Stomach (tissue), 9 donors: ENCODE data around the gene CHGA. TPM values are rescaled to one million over a fixed set of nuclear protein-coding genes. Genes with fewer than 3 reads are reported as not detected.

Source experiments
- DNase-seq, 2 donors: peaks; one replicate each; pipeline versions ENCODE4 v3.0.0 to v3.0.0-alpha.2; 2013 to 2019
- H3K27ac ChIP-seq, 5 donors: fragments of 200-600 bp in 4 of 5; sonication (generic) in 4 of 5; one replicate each; pipeline ENCODE4 v1.5.1; 2013 to 2019; ENCODE audit warnings: mild to moderate bottlenecking in 1 of 5, moderate library complexity in 1 of 5
- H3K27me3 ChIP-seq, 3 donors: fragments of 200-600 bp; sonication (generic); one replicate each; pipeline ENCODE4 v1.5.1; 2017 to 2019; ENCODE audit warnings: mixed run types in 1 of 3
- H3K36me3 ChIP-seq, 4 donors: fragments of 200-600 bp; sonication (generic); 1 replicate in 3 of 4; 2 replicates in 1 of 4; pipeline ENCODE4 v1.5.1; 2016 to 2019
- H3K4me1 ChIP-seq, 4 donors: fragments of 200-600 bp; sonication (generic); one replicate each; pipeline ENCODE4 v1.5.1; 2016 to 2019
- H3K4me3 ChIP-seq, 4 donors: fragments of 200-600 bp; sonication (generic) in 3 of 4; one replicate each; pipeline ENCODE4 v1.5.1; 2016 to 2019; ENCODE audit warnings: mild to moderate bottlenecking in 1 of 4
- H3K9me3 ChIP-seq, 4 donors: fragments of 200-600 bp; sonication (generic); one replicate each; pipeline ENCODE4 v1.5.1; 2016 to 2019
- CTCF ChIP-seq, 7 experiments: fragments of 450-650 bp in 4 of 7; fragments of 200-600 bp in 3 of 7; sonication (generic) in 3 of 7; IDR thresholded peaks; one replicate each; pipeline ENCODE4 v1.5.1; 2016 to 2019; ENCODE audit warnings: antibody characterized with exemption in 7 of 7, control low read depth in 2 of 7, mild to moderate bottlenecking in 1 of 7
- EP300 ChIP-seq: sonication (generic); formaldehyde crosslinking; IDR thresholded peaks from one replicate; pipeline ENCODE4 v1.6.1; 2017; ENCODE audit warnings: antibody characterized with exemption
- POLR2A ChIP-seq, 4 donors: fragments of 450-650 bp; IDR thresholded peaks; one replicate each; pipeline ENCODE4 v1.6.1; 2016; ENCODE audit warnings: antibody characterized with exemption in 4 of 4, control low read depth in 2 of 4, mild to moderate bottlenecking in 1 of 4, moderate library complexity in 1 of 4
- POLR2AphosphoS5 ChIP-seq, 3 donors: sonication (generic); formaldehyde crosslinking; IDR thresholded peaks; one replicate each; pipeline ENCODE4 v1.6.1; 2016; ENCODE audit warnings: antibody characterized with exemption in 3 of 3
- WGBS, 5 donors: extraction: QIAGEN DNeasy Blood & Tissue Kit in 3 of 5; methylation state at CpG; one replicate each; pipeline versions ENCODE4 v1.1.5 to v1.1.7; 2013 to 2018; 5-methylcytosine and 5-hydroxymethylcytosine counted together
- intact Hi-C: fragments of 100-400 bp; cut with DNase I; formaldehyde crosslinking; loops from one replicate; pipeline ENCODE4 v1.15.1; 2023; ENCODE audit warnings: low total_unique reads
- polyA plus RNA-seq, 3 donors: library from polyadenylated mRNA; stranded (reverse); fragments of 200-250 nt; gene quantifications; one replicate each; pipeline ENCODE4 v1.2.3, GENCODE V29; 2013
- total RNA-seq, 5 donors: library from RNA; depleted of rRNA; stranded (reverse); fragments of >200 nt; gene quantifications; one replicate each; pipeline versions ENCODE4 v1.1.0 to v1.2.3, GENCODE V29; 2014 to 2016
- donor health status: healthy with polysubstance abuse.
- donor health status: Bipolar disorder and iron deficiency.
- donor health status: healthy.

The CHGA gene
- total and polyA plus RNA-seq, 8 donors, result 2.3 to 455 (median 132) TPM

GRCh38 chr14:92903359-92903758, 19.6 kb upstream of the CHGA start:
- peaks cover 0 to 59% (median 19%) of the 10 kb centered on the region in 3 donors for H3K27me3 ChIP-seq
- intact Hi-C loops, result no loop called here
- H3K4me1 ChIP-seq, result no peaks in the 10 kb centered on the region
- no peak for TF ChIP-seq POLR2A (IDR thresholded peaks at IDR 0.05)
- TF ChIP-seq EP300, result no peak
- TF ChIP-seq POLR2AphosphoS5 (IDR thresholded peaks at IDR 0.05), result no peak
- no peak for TF ChIP-seq CTCF (IDR thresholded peaks at IDR 0.05)
- H3K4me3 ChIP-seq, result no peak overlapping the region
- no peak for DNase-seq
- 60 to 74% (median 73%) methylated on average over 6 of the region's 6 CpGs for WGBS, 5 donors
- no peak overlapping the region for H3K27ac ChIP-seq
- H3K36me3 ChIP-seq, result no peaks in the 10 kb centered on the region
- H3K9me3 ChIP-seq, result no peaks in the 10 kb centered on the region

- Histone ChIP-seq H3K27me3 (peaks cover 0 to 42% (median 19%) of the 10 kb centered on the region in 3 donors), H3K36me3 (no peaks in the 10 kb centered on the region), H3K27ac (no peak overlapping the region), H3K4me1 (no peaks in the 10 kb centered on the region), H3K9me3 (no peaks in the 10 kb centered on the region), H3K4me3 (no peak overlapping the region)
- 73 to 87% (median 74%) methylated on average over 8 of the region's 8 CpGs for WGBS, 5 donors
- intact Hi-C loops, result no loop called here
- no peak for DNase-seq
- TF ChIP-seq POLR2AphosphoS5 (IDR thresholded peaks at IDR 0.05), result no peak
- TF ChIP-seq CTCF (IDR thresholded peaks at IDR 0.05), result no peak
- no peak for TF ChIP-seq POLR2A (IDR thresholded peaks at IDR 0.05)
- no peak for TF ChIP-seq EP300
Observed at GRCh38 chr14:92905667-92906066, 17.3 kb upstream of the CHGA start.

GRCh38 chr14:92906420-92906819, 16.5 kb upstream of the CHGA start:
- Histone ChIP-seq H3K27ac (no peak overlapping the region), H3K27me3 (peaks cover 0 to 35% (median 19%) of the 10 kb centered on the region in 3 donors), H3K4me3 (no peak overlapping the region), H3K9me3 (no peaks in the 10 kb centered on the region), H3K36me3 (no peaks in the 10 kb centered on the region), H3K4me1 (no peaks in the 10 kb centered on the region)
- DNase-seq, result no peak
- WGBS, 5 donors, result 71 to 83% (median 78%) methylated on average over 6 of the region's 6 CpGs
- intact Hi-C loops, result no loop called here
- no peak for TF ChIP-seq POLR2A (IDR thresholded peaks at IDR 0.05)
- TF ChIP-seq EP300, result no peak
- no peak for TF ChIP-seq POLR2AphosphoS5 (IDR thresholded peaks at IDR 0.05)
- no peak for TF ChIP-seq CTCF (IDR thresholded peaks at IDR 0.05)

- DNase-seq, result no peak
- intact Hi-C loops, result no loop called here
- Histone ChIP-seq H3K9me3 (no peaks in the 10 kb centered on the region), H3K36me3 (no peaks in the 10 kb centered on the region), H3K4me3 (no peak overlapping the region), H3K27ac (no peak overlapping the region), H3K27me3 (peaks cover 0 to 32% (median 18%) of the 10 kb centered on the region in 3 donors), H3K4me1 (no peaks in the 10 kb centered on the region)
- 33 to 42% (median 38%) methylated on average over 6 of the region's 6 CpGs for WGBS, 5 donors
- no peak for TF ChIP-seq EP300
- TF ChIP-seq CTCF (IDR thresholded peaks at IDR 0.05), result no peak
- no peak for TF ChIP-seq POLR2AphosphoS5 (IDR thresholded peaks at IDR 0.05)
- TF ChIP-seq POLR2A (IDR thresholded peaks at IDR 0.05), result no peak
Observed at GRCh38 chr14:92906823-92907222, 16.1 kb upstream of the CHGA start.
